ENCODE measurements around the gene RNH1. TPM values are rescaled to one million over a fixed set of nuclear protein-coding genes. Genes with fewer than 3 reads are reported as not detected.

The RNH1 gene
- total and polyA plus RNA-seq, 2 of the 8 experiments (the other 6 are each of a cell fraction or from before 2014, with no cell fraction given), result 48.7 to 49.8 TPM

DNA sequence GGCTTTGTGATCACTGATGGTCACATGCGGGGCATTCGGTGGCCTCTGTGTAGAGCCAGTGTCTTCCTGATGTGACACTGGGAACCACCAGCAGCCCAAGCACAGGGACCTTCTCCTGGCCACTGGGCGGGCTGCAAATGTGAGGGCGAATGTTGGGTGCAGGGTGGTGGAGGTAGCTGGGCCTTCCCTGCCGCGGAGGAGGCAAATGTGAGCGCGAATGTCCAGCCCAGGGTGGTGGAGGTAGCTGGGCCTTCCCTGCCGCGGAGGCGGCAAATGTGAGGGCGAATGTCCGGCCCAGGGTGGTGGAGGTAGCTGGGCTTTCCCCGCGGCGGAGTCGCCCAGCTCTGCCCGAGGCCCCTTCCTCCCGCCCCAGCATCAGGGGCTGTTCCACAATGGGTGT lies 33.6 kb downstream of the RNH1 start:
- Histone ChIP-seq H4K5ac (ENCODE audit: insufficient read length, low read depth, low read length) (no peak overlapping the region), H2BK20ac (ENCODE audit: low read length) (no peak overlapping the region), H3K56ac (replicated peaks; ENCODE audit: insufficient read length, low read depth, low read length) (no peak overlapping the region), H4K91ac (replicated peaks; ENCODE audit: insufficient read length, low read length) (no peak overlapping the region), H3K14ac (ENCODE audit: insufficient read length) (no peak overlapping the region), H3K27ac (ENCODE audit: low read depth, low read length) (no peak overlapping the region), H3K4ac (replicated peaks; ENCODE audit: insufficient read length, low read depth, low read length) (no peak overlapping the region), H2AK5ac (ENCODE audit: low read depth, low read length) (no peak overlapping the region), H2BK15ac (ENCODE audit: low read length) (0 out of 2 replicates have a peak overlapping the region, but pooled peaks have one; percentile 46), H3K4me3 (ENCODE audit: extremely low read depth in 1 of 4, insufficient read depth in 2 of 4, low read depth in 3 of 4, low read length in 4 of 4) (no peak overlapping the region), H3K79me2 (ENCODE audit: control insufficient read depth in 1 of 2, insufficient read depth in 2 of 2, low read length in 2 of 2) (peaks cover 7 to 42% of the 10 kb centered on the region in 2 experiments), H2BK120ac (replicated peaks; ENCODE audit: low read depth, low read length) (no peak overlapping the region), H3K23ac (ENCODE audit: insufficient read length) (no peak overlapping the region), H3K27me3 (replicated peaks in 1 of 4; ENCODE audit: control insufficient read depth in 3 of 4, extremely low read depth in 1 of 4, insufficient read depth in 3 of 4, low read length in 3 of 4) (no peaks in the 10 kb centered on the region), H3K79me1 (ENCODE audit: low read depth, low read length) (peaks cover 16% of the 10 kb centered on the region), H3K4me2 (ENCODE audit: insufficient read depth in 1 of 2, low read depth in 2 of 2, low read length in 2 of 2) (no peak overlapping the region), H4K8ac (ENCODE audit: extremely low read depth, insufficient read depth, low read length) (peak overlapping the region; percentile 76; the same call in 1 of the 2 replicates), H2BK5ac (ENCODE audit: low read depth, low read length) (peak overlapping the region; percentile 24; the same call in 1 of the 2 replicates), H3K4me1 (replicated peaks in 1 of 4; ENCODE audit: control insufficient read depth in 3 of 4, insufficient read depth in 4 of 4, low read length in 3 of 4) (peaks cover 0 to 10% (median 6%) of the 10 kb centered on the region in 4 experiments; a peak in 6 of 7 replicates), H2BK12ac (ENCODE audit: low read depth, low read length) (no peak overlapping the region), H3K23me2 (ENCODE audit: low read depth, low read length) (no peaks in the 10 kb centered on the region), H3K9me3 (ENCODE audit: insufficient read depth in 2 of 2, low read depth in 1 of 2, low read length in 1 of 2) (no peaks in the 10 kb centered on the region), H3K9ac (replicated peaks in 1 of 4; ENCODE audit: extremely low read depth in 1 of 4, low read depth in 3 of 4, low read length in 3 of 4) (no peak overlapping the region), H4K20me1 (replicated peaks in 1 of 2; ENCODE audit: control insufficient read depth in 1 of 2, insufficient read depth in 2 of 2, low read length in 2 of 2) (peaks cover 0 to 9% of the 10 kb centered on the region in 2 experiments), H3K36me3 (ENCODE audit: control insufficient read depth in 2 of 4, insufficient read depth in 4 of 4, low read length in 3 of 4) (peaks cover 0 to 7% (median 2%) of the 10 kb centered on the region in 4 experiments; a peak in 2 of 8 replicates), H3K18ac (ENCODE audit: extremely low read depth, low read length) (no peak overlapping the region; the same call in 1 of the 2 replicates), H2AFZ (ENCODE audit: low read length) (no peak overlapping the region)
- FAIRE-seq (no peak), DNase-seq (ENCODE audit: low read depth in 1 of 2, low spot score in 2 of 2) (no peak)
- POLR2A ChIA-PET (ENCODE audit: partially characterized antibody), result interaction anchor here (0.6 to 2.0 kb wide), 6 partner anchors 18 to 37 kb away, joined by 3 to 6 read pairs (median 6); partner anchors contain the start of gene RNH1
- CTCF ChIA-PET (ENCODE audit: partially characterized antibody), result interaction anchor here (0.6 to 4.0 kb wide), 16 partner anchors 9 to 110 kb away, joined by 3 to 32 read pairs (median 4); partner anchors contain the start of gene PTDSS2
- WGBS, 2 experiments (ENCODE audit: extremely low coverage in 1 of 2, insufficient coverage in 1 of 2, insufficient read length in 1 of 2, insufficient replicate concordance in 2 of 2, low coverage in 1 of 2, low lambda C conversion rate in 2 of 2, missing lambda C conversion rate in 1 of 2), result 96% methylated on average over 18 of the region's 19 CpGs; no CpG with 5 or more reads in 1 of the 2 experiments
- no peak for TF ChIP-seq SP4 (IDR thresholded peaks at IDR 0.05; ENCODE audit: low read length)
- no peak for TF ChIP-seq ZNF274 (IDR thresholded peaks at IDR 0.05; ENCODE audit: borderline replicate concordance, extremely low read depth, low read length)
- TF ChIP-seq SRF (IDR thresholded peaks at IDR 0.05; ENCODE audit: low read depth, low read length), result no peak
- TF ChIP-seq, protein P1, sequence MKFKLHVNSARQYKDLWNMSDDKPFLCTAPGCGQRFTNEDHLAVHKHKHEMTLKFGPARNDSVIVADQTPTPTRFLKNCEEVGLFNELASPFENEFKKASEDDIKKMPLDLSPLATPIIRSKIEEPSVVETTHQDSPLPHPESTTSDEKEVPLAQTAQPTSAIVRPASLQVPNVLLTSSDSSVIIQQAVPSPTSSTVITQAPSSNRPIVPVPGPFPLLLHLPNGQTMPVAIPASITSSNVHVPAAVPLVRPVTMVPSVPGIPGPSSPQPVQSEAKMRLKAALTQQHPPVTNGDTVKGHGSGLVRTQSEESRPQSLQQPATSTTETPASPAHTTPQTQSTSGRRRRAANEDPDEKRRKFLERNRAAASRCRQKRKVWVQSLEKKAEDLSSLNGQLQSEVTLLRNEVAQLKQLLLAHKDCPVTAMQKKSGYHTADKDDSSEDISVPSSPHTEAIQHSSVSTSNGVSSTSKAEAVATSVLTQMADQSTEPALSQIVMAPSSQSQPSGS (IDR thresholded peaks at IDR 0.05; ENCODE audit: low read length), result no peak

All from H1 (cell line).